Esophagus (tissue), 2 donors: ENCODE results near the gene CHD5. TPM values are rescaled to one million over a fixed set of nuclear protein-coding genes. Genes with fewer than 3 reads are reported as not detected.

Experiments used
- H3K27ac ChIP-seq, 2 donors: one replicate each; pipeline ENCODE4 v1.5.1; 2013; ENCODE audit warnings: low read depth in 2 of 2, mild to moderate bottlenecking in 2 of 2, inconsistent platforms in 1 of 2, low read length in 1 of 2, moderate library complexity in 1 of 2
- H3K27me3 ChIP-seq, 2 donors: one replicate each; pipeline ENCODE4 v1.6.1; 2013; ENCODE audit warnings: low read length in 2 of 2, control low read depth in 1 of 2, mild to moderate bottlenecking in 1 of 2; ENCODE audit not compliant: insufficient read depth in 2 of 2, control insufficient read depth in 1 of 2
- H3K36me3 ChIP-seq, 2 donors: one replicate each; pipeline ENCODE4 v1.6.1; 2013; ENCODE audit warnings: low read length in 1 of 2; ENCODE audit not compliant: control insufficient read depth in 2 of 2, insufficient read depth in 2 of 2
- H3K4me1 ChIP-seq, 2 donors: one replicate each; pipeline ENCODE4 v1.6.1; 2013; ENCODE audit warnings: low read length in 1 of 2; ENCODE audit not compliant: control insufficient read depth in 2 of 2, insufficient read depth in 2 of 2
- H3K4me3 ChIP-seq, 2 donors: one replicate each; pipeline ENCODE4 v1.5.1; 2013; ENCODE audit warnings: low read length in 2 of 2, mild to moderate bottlenecking in 2 of 2, low read depth in 1 of 2, moderate library complexity in 1 of 2
- H3K9me3 ChIP-seq, 2 donors: one replicate each; pipeline ENCODE4 v1.6.1; 2013; ENCODE audit warnings: mild to moderate bottlenecking in 2 of 2, low read depth in 1 of 2, low read length in 1 of 2, moderate library complexity in 1 of 2; ENCODE audit not compliant: control insufficient read depth in 2 of 2, insufficient read depth in 1 of 2
- WGBS, 2 donors: extraction: QIAGEN DNeasy Blood & Tissue Kit; methylation state at CpG; one replicate each; pipeline ENCODE4 v1.1.7; 2013; 5-methylcytosine and 5-hydroxymethylcytosine counted together
- polyA plus RNA-seq, 2 donors: library from polyadenylated mRNA; stranded (reverse); fragments of 200-250 nt; gene quantifications; one replicate each; pipeline ENCODE4 v1.2.3, GENCODE V29; 2013
- donor health status: healthy with polysubstance abuse.
- donor health status: Bipolar disorder and iron deficiency.

Gene CHD5
- polyA plus RNA-seq, 2 donors, result 0.16 to 0.26 TPM

GRCh38 chr1:6149597-6149996, 30.5 kb downstream of the CHD5 start:
- 93 to 94% methylated on average over 1 of the region's 1 CpG for WGBS, 2 donors

GRCh38 chr1:6148497-6149241, 31.5 kb downstream of the CHD5 start:
- H3K27me3 ChIP-seq, result peaks cover 0 to 2% of the 10 kb centered on the region in 2 donors
- 6% methylated on average over 43 to 53 of the region's 53 CpGs for WGBS, 2 donors
- no peak overlapping the region for H3K4me3 ChIP-seq

More at GRCh38 chr1:6149597-6149996, 30.5 kb downstream of the CHD5 start:
- H3K36me3 ChIP-seq, result no peaks in the 10 kb centered on the region
- H3K27me3 ChIP-seq, result peaks cover 0 to 2% of the 10 kb centered on the region in 2 donors
- no peak overlapping the region for H3K4me3 ChIP-seq
- H3K9me3 ChIP-seq, result no peaks in the 10 kb centered on the region
- H3K27ac ChIP-seq, result no peak overlapping the region
- H3K4me1 ChIP-seq, result peaks cover 3 to 6% of the 10 kb centered on the region in 2 donors

DNA sequence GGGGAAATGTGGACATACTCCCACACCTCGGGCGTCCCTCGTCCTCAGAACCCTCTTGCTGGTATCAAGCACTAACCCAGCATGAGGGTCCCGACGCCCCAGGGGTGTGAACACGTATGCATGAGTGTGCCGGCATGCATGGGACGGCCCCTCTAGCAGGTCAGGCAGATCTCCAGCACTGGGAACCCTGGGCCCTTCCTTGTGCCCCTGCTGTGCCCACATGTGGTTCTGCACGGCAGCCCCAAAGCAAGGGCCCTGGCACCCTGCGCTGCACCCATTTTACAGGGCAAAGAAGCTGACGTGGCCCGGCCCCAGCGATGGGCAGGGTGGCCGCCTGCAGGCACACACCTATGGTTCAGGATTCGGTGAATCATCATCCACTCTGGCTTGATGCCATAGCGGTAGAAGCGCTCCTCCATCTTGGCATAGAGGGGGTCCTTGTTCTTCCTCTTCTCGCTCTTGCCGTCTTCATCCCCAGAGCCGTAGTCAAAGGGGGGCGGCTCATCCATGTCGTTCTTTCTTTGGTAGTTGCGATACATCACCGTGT, 34.2 kb downstream of the CHD5 start:
- Histone ChIP-seq H3K36me3 (no peaks in the 10 kb centered on the region), H3K4me3 (no peak overlapping the region), H3K4me1 (peaks cover 3 to 6% of the 10 kb centered on the region in 2 donors), H3K9me3 (no peaks in the 10 kb centered on the region), H3K27me3 (peaks cover 0 to 2% of the 10 kb centered on the region in 2 donors), H3K27ac (no peak overlapping the region)
- 76 to 79% methylated on average over 24 of the region's 24 CpGs for WGBS, 2 donors

More at GRCh38 chr1:6148497-6149241, 31.5 kb downstream of the CHD5 start:
- H3K27ac ChIP-seq, result no peak overlapping the region
- peaks cover 3 to 6% of the 10 kb centered on the region in 2 donors for H3K4me1 ChIP-seq
- no peaks in the 10 kb centered on the region for H3K36me3 ChIP-seq
- no peaks in the 10 kb centered on the region for H3K9me3 ChIP-seq

- no peak overlapping the region for H3K27ac ChIP-seq
- H3K4me1 ChIP-seq, result peaks cover 3 to 6% of the 10 kb centered on the region in 2 donors
- WGBS, 2 donors, result 62 to 72% methylated on average over 2 of the region's 2 CpGs
- no peaks in the 10 kb centered on the region for H3K36me3 ChIP-seq
- no peaks in the 10 kb centered on the region for H3K9me3 ChIP-seq
- H3K4me3 ChIP-seq, result no peak overlapping the region
- H3K27me3 ChIP-seq, result peaks cover 0 to 2% of the 10 kb centered on the region in 2 donors
Observed at GRCh38 chr1:6145396-6145750, 34.7 kb downstream of the CHD5 start.

- peaks cover 3 to 6% of the 10 kb centered on the region in 2 donors for H3K4me1 ChIP-seq
- H3K27ac ChIP-seq, result no peak overlapping the region
- 46 to 49% methylated on average over 16 of the region's 16 CpGs for WGBS, 2 donors
- H3K27me3 ChIP-seq, result peaks cover 0 to 2% of the 10 kb centered on the region in 2 donors
- H3K9me3 ChIP-seq, result no peaks in the 10 kb centered on the region
- H3K4me3 ChIP-seq, result no peak overlapping the region
- H3K36me3 ChIP-seq, result no peaks in the 10 kb centered on the region
Observed at GRCh38 chr1:6144647-6145395, 35.3 kb downstream of the CHD5 start.

DNA sequence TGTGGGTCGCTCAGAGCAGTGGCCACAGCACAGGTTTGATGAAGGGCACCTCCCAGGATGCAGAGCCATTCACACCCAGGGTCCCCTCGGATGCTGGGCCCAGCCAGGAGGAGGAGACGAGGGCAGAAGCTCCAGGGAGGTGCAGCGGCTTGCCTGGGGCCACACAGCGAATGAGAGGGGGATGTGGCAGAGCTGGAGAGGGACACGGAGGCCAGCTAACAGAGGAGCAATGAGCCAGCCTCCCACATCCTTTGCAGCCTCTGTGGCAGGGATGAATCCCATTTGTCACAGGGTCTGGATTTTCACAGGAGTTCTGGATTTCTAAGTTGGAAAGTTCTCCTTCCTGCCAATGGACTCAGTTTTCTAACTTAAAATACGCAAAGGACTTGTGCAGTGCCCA, 35.9 kb downstream of the CHD5 start:
- Histone ChIP-seq H3K27me3 (peaks cover 0 to 2% of the 10 kb centered on the region in 2 donors), H3K4me1 (peaks cover 3 to 6% of the 10 kb centered on the region in 2 donors)
- WGBS, 2 donors, result 72 to 79% methylated on average over 7 of the region's 7 CpGs

DNA sequence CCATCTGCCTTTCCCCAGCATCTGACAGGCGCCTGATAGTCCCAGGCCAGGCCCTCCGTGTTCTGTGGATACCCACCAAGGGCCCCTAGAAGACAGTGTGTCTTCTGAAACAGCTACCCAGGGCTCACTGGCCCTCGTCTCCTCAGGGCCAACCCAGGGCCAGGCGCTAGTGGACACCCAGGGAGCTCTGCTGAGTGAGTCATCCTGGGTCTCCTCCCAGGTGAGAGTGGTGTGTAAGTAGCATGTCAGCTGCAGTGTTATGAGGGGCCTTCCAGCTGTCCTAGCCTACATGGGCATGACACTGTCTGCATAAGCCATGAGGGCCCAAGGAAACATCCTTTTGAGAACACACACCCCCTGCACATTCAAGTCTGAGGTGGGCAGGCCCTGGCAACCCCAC, 36.7 kb downstream of the CHD5 start:
- 82 to 93% methylated on average over 4 of the region's 4 CpGs for WGBS, 2 donors
- Histone ChIP-seq H3K27me3 (peaks cover 0 to 2% of the 10 kb centered on the region in 2 donors), H3K4me1 (no peaks in the 10 kb centered on the region), H3K36me3 (no peaks in the 10 kb centered on the region), H3K4me3 (no peak overlapping the region), H3K27ac (no peak overlapping the region), H3K9me3 (no peaks in the 10 kb centered on the region)

More for the DNA sequence above, 35.9 kb downstream of the CHD5 start:
- Histone ChIP-seq H3K36me3 (no peaks in the 10 kb centered on the region), H3K27ac (no peak overlapping the region), H3K9me3 (no peaks in the 10 kb centered on the region), H3K4me3 (no peak overlapping the region)

DNA sequence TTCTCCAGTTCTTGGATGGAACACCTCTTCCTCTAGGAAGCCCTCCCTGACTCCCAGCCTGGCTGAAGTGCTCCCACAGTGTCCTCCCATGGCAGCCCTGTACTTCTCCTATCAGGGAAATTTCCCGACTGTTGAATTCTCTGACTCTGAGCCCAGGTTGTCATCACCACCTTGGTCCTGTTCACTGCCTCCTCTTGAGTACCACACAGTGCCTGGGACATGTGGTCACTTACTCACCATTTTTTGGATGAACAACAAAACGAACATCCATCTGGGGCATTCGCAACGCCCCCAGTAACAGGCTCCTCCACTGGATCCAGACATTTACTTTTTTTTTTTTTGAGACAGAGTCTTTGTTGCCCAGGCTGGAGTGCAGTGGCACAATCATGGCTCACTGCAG, 37.4 kb downstream of the CHD5 start:
- WGBS, 2 donors, result 79 to 82% methylated on average over 4 of the region's 4 CpGs

GRCh38 chr1:6142036-6142621, 38.0 kb downstream of the CHD5 start:
- no peaks in the 10 kb centered on the region for H3K36me3 ChIP-seq
- no peaks in the 10 kb centered on the region for H3K4me1 ChIP-seq
- 93% methylated on average over 33 of the region's 33 CpGs for WGBS, 2 donors
- no peaks in the 10 kb centered on the region for H3K27me3 ChIP-seq
- no peak overlapping the region for H3K4me3 ChIP-seq
- no peak overlapping the region for H3K27ac ChIP-seq
- no peaks in the 10 kb centered on the region for H3K9me3 ChIP-seq

More for the DNA sequence above, 37.4 kb downstream of the CHD5 start:
- Histone ChIP-seq H3K27ac (no peak overlapping the region), H3K4me1 (no peaks in the 10 kb centered on the region), H3K9me3 (no peaks in the 10 kb centered on the region), H3K36me3 (no peaks in the 10 kb centered on the region), H3K27me3 (no peaks in the 10 kb centered on the region), H3K4me3 (no peak overlapping the region)
